NCI-H345 treated with DMSO at 0.1 percent for 48 hours (cell line): ENCODE results near the gene HOGA1.
A peak's percentile ranks its signal among the peaks of the same experiment; 100 is the strongest.
"Not testable (repeated sequence)": the region's sequence is repeated elsewhere in the genome, so short reads cannot be mapped to it uniquely, and the experiment has no call there.

ENCODE experiments used
- DNase-seq: peaks from one replicate; lab custom pipeline; 2025; ENCODE audit not compliant: unreplicated experiment; lab: John Stamatoyannopoulos, UW

HOGA1 gene

DNA sequence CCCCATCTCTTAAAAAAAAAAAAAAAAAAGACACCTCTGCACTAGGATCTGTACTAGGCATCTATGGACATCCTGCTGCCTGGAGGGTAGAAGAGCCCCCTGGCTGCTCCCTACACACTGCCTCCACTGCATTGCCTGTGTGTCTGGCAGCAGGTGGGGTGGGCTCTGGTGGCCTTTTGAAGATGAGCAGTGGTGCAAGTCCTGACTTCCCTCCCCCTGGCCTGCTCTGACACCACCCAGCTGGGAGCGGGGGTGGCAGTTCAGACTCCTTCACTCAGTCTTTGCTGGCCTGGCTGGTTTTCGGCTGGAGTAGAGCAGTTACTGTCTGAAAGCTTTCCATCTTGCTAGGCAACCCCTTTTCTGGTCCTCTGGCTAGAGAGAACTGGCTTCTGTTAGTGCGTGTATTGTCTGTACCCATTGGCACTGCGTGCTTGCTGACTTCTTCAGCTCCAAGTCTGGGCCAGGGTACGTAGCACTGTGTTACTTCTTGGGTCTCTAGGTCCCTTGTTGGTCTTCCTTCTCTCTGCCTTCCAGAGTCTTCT lies 23.0 kb downstream of the HOGA1 start:
- no peak for DNase-seq

DNA sequence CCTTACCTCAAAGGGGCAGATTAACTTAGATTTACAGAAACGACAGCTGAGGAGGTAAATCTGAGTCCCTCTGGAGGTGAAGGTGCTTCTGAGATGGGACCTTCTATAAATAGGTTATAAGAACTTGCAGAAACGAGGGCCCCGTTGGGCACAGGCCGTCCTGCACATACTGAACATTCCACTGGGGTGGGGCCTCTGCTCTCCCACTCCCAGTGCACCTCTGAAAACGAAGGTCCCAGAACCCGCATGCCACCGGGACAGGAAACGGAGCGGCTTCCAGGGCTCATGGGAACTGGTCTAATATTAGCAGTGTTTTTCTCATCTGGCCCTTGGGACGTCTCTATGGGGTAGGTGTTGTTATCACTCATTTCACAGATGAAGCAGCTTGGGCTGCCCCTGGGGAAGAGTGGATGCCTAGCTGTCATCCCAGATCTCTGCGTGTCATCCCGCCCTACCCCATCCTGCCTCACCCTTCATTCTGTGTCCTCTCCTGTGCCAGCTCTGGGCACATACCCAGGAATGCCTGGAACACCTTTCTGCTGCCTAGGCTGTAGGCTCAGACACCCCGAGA lies 24.9 kb downstream of the HOGA1 start:
- no peak for DNase-seq

DNA sequence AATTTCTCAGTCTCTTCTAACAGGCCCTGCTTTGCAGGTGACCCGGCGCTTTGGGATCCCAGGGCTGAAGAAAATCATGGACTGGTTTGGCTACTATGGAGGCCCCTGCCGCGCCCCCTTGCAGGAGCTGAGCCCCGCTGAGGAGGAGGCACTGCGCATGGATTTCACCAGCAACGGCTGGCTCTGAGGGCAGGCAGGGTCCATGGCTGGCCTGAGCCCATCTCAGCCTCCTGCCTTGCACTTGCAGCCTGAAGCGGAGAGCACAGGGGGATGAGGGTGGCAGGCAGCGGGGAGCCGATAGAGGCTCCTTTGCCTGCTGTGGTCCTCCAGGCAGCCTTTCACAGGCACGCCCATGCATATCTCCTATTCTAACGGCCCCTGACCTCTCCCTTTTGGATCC lies 27.3 kb downstream of the HOGA1 start:
- no peak for DNase-seq

DNA sequence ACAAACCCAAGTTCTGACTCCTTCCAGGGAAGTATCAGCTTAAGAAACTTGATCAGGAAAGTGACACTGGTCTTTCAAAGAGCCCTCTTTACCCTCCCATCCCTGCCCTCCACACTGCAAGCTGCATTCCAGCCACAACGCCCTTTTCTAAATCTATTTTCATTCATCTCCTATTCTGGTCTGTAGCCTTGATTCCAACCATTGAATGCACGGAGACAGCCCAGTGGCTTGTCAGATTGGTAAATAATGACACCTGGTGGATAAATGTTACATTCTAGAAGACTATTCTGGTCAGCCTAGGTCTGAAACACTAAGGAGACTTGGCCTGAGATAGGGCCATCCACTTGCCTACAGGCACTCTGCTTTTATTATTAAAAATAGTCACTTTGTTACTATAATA lies 28.2 kb downstream of the HOGA1 start:
- DNase-seq: no peak

DNA sequence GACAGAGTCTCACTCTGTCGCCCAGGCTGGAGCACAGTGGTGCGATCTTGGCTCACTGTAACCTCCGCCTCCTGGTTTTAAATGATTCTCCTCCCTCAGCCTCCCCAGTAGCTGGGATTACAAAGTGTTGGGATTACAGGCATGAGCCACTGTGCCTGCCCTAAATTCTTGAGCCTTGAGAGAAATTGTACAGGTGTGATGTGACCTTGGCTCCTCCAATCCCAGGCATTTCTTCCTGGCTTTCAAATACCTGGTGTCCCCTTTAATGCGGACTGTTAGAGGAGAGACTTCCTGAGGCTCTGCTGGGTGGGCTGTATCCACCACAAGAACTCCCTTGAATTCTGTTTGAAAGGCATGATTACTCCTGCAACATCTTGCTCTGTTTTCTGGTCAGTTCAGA lies 34.1 kb downstream of the HOGA1 start:
- no peak for DNase-seq

DNA sequence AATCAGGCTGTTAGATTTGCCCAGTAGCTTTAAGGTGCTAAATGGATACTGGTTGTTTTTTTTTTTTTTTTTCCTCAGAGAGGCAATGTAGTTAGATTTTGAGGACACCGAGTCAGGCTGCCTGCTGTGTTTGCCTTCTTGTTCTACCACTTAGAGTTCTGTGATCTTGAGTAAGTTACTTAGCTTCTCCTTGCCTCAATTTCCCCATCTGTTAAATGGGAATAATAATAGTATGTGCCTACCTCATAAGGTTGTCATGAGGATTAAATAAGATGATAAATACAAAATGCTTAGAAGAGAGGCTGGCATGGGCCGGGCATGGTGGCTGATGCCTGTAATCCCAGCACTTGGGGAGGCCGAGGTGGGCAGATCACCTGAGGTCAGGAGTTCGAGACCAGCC lies 34.5 kb downstream of the HOGA1 start:
- DNase-seq: no peak

DNA sequence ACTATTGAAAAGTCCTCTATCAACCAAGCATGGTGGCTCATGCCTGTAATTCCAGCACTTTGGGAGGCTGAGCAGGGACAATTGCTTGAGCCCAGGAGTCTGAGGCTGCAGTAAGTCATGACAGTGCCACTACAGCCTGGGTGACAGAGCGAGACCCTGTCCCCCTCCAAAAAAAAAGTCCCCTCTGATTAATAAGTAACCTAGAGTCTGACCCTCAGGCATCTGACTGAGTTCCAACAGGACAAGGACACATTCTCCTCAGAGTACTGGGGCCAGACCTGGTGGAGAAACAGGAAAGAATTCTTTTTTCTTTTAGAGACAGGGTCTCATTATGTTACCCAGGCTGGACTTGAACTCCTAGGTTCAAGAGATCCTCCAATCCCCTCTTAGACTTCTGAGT lies 39.1 kb downstream of the HOGA1 start:
- DNase-seq: no peak

DNA sequence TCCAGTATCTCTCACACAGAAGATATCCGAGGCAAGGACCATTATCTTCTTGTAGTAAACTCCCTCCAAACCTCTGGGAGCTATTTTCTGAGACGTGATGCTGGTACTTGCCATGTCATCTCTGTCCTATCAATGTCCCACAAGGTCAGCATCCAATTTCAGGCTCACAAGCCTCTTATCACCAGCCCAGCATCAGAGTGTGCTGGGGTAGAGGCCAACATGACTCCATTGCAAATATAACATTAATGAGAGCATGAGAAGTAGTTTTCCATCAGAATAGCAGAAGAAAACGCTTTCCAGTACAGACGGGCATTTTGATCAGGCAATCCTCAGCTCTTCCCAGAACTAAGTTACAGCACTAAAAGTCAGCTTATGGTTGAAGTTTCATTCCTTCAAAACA lies 43.5 kb downstream of the HOGA1 start:
- DNase-seq: no peak

DNA sequence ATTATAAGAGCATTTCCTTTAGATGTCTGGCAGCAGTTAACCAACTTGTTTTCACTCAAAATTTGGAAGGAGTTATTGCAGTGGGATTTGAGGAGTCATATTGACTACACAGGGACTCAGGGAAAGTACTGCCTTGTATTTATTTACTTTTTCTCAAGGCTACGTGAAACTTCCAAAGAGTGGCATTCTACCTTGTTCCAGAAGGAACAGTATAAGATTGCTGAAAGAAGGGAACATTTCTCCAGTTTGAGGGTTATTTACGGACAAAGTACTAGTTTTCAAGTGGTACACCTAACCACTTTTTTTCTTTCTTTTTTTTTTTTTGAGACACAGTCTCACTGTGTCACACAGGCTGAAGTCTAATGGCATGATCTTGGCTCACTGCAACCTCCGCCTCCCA lies 44.0 kb downstream of the HOGA1 start:
- DNase-seq: no peak

DNA sequence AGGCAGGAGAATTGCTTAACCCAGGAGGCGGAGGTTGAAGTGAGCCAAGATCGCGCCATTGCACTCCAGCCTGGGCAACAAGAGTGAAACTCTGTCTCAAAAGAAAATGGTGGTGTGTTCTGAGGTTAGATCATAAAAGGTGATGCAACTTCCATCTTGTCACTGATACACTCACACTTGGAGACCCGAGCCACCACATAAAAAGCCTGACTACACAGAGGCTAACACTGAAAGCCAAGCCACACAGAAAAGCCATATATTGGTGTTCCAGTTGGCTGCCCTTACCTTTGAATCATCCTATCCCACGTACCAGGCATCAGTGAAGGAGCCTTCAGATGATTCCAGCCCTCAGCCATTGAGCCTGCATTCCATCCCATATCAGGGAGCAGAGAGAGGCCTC lies 45.1 kb downstream of the HOGA1 start:
- DNase-seq: no peak

DNA sequence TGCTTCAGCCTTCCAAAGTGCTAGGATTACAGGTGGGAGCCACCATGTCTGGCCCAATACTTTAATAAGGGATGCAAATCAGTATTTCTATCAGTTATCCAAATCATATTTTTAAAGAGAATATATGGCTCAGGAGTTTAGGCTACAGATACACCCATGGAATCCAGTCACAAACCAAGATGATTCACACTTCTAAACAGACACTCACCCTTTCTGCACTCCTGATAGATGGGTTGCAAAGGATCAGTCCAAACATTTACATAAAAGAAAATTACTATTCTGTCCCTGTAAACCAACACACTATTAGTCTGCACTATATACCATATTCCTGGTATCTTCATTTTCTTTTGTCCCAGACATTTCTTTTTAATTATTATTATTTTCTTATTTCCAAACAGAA lies 46.9 kb downstream of the HOGA1 start:
- no peak for DNase-seq

DNA sequence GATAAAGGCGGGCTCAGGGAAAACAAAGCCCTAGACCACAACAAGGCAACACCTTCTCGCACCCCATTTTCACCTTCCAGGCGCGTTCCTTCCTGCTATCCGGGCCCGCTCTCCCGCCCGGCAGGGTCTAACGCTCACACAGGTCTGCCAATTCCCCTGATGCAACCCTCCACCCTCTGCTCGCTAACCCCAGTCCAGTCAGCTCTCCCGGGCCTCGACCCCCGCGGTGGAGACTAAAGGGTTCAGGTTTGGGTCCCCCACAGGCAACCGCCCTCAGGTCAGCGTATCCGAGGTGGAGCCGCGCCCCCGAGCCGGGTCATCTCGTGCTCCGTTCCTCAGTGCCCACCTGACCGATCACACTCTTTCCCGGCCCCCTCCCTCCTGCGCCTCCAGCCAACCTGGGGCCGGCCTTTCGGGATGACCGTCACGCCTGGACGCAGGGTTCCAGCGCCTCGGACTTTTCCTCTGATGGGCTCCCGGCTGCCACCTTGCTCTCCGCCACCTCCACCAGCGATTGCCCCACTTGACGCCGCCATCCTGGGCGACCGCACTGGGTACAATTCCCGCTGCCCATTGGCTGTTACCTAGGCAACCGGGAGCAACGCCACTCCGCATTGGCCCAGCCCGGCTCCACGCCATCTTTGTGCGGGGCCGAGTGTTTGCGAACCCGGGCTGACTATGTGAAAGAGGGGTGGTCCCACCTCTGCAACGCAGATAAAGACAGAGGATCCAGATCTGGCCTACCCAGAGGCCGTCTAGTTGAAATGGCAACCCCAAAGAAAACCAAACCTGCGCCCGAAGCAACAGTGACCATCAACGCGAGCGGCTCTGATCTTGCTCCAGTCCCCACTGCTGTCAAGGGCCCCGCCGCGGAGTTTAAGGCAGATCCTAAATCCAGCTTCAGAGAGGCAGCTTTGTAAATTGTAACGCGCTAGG lies 49.0 kb downstream of the HOGA1 start, which contains the start of gene MORN4:
Gene MORN4 (minus strand): TSS at position 552 of the 936 bp plus-strand sequence. CDS start 13,847 bp downstream, outside the sequence.
- peak; percentile 79 for DNase-seq

DNA sequence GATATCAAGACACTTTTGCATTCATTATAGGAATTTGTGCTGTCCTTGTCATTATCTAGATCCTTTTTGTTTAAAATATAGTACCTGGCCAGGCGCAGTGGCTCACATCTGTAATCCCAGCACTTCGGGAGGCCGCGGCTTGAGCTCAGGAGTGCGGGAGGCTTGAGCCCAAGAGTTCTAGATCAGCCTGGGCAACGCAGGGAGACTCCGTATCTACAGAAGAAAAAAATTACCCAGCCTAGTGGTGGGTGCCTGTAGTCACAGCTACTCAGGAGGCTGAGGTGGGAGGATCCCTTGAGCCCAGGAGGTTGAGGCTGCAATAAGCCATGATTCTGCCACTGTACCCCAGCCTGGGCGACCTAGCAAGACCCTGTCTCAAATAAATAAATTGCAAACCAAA lies 49.7 kb downstream of the HOGA1 start:
- DNase-seq: no peak

DNA sequence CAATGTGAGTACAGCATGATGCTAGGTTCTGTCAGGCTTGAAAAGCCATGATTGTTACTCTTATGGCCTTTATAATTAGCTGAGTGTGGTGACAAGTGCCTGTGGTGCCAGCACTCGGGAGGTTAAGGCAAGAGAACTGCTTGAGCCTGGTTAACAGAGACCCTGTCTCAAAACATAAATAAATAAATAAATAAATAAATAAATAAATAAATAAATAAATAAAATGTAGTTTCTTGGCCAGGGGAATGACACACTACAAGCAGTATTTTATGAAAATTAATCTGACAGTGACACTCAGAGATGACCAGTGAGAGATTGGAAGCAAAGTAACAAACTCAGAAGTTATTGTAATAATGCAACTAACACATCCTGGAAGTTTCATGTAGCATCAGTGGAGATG lies 51.4 kb downstream of the HOGA1 start:
- no peak for DNase-seq

DNA sequence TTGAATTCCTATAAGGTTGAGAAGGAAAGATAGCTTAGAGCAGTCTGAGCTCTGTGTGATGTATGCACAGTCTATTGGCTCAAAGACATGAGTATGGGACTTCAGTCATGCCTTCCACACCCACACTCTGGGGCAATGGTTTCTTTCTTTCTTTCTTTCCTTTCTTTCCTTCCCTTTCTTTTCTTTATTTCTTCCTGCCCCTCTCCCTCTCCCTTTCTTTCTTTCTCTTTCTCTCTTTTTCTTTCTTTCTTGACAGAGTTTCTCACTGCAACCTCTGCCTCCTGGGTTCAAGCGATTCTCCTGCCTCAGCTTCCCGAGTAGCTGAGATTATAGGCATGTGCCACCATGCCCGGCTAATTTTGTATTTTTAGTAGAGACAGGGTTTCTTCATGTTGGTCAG lies 54.9 kb downstream of the HOGA1 start:
- not testable (repeated sequence) for DNase-seq

DNA sequence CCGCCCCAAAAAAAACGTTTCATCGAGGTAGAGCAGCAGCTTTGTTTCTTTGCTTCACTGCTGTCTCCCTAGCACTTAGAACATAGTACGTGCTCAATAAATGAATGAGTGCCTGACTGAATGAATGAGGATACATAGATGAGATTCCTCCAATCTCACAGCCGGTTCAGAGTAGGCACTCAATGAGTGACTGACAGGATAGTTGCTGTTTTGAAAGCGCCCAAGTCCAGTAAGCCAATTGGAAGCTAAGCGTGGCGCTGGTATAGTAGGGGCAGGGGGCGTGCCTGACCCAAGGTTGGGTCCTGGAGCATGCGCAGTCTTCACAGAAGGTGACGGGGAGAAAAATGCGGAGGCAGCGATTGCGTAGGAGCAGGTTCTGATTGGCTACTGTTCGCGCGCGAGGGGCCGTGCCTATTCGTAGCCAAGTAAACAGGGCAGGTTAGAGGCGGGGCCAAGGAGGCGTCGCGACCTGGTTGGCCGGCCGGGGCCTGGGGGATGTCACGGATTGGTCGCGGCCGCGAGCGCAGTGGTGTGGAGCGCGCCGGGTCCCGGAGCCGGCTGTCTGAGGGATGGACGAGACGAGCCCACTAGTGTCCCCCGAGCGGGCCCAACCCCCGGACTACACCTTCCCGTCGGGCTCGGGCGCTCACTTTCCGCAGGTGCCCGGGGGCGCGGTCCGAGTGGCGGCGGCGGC lies 56.1 kb downstream of the HOGA1 start, which contains the start of gene PI4K2A:
Gene PI4K2A (plus strand): TSS at position 498 of the 694 bp plus-strand sequence. CDS start 72 bp downstream, at position 570.
- DNase-seq: peak; percentile 96

DNA sequence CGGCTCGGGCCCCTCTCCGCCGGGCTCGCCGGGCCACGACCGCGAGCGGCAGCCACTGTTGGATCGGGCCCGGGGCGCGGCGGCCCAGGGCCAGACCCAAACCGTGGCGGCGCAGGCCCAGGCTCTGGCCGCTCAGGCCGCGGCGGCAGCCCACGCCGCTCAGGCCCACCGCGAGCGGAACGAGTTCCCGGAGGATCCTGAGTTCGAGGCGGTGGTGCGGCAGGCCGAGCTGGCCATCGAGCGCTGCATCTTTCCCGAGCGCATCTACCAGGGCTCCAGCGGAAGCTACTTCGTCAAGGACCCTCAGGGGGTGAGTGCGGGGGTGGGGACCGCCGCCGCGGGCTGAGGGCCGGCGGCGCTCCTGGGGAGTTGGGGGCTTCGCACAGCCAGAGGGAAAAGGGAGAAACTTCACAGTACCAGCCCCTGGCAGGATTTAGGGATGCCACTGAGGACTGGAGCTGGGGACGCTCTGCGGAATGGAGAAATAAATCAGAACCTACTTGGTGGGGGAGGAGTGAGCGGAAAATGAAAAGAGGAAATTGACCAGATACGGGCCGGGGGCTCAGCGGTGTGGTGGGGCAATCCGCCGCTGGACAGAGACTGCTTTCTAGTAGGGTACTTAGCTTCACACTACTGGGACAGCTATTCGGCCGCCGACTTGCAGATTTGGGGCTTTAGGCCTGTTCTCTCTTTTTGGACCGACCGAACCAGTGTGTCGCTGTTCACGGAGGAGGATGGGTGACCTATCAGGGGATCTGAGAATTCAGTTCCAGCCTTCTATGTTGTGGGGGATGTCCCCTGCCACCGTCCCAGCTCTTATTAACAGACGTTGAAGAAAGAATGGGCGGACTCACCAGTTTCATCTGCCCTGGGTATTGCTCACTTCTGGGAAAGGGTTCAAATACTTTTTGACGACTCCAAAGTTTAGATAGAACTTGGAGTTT lies 57.0 kb downstream of the HOGA1 start:
- DNase-seq: no peak

DNA sequence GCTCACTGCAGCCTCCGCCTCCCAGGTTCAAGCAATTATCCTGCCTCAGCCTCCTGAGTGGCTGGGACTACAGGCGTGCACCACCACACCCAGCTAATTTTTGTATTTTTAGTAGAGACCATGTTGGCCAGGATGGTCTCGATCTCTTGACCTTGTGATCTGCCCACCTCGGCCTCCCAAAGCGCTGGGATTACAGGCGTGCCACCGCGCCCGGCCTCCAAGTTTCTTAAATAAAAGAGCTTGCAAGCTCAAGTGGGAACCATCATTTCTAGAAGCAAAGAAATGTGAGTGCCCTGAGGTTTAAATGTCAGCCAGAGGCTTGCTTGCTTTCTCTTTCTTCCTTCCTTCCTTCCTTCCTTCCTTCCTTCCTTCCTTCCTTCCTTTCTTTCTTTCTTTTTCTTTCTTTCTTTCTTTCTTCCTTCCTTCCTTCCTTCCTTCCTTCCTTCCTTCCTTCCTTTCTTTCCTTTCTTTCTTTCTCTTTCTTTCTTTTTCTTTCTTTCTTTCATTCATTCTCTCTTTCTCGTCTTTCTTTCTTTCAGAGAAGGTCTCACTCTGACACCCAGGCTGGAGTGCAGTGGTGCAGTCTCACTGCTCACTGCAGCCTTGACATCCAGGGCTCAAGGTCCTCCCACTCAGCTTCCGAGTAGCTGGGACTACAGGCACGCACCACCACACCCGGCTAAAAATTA lies 58.4 kb downstream of the HOGA1 start:
- DNase-seq: not testable (repeated sequence)

DNA sequence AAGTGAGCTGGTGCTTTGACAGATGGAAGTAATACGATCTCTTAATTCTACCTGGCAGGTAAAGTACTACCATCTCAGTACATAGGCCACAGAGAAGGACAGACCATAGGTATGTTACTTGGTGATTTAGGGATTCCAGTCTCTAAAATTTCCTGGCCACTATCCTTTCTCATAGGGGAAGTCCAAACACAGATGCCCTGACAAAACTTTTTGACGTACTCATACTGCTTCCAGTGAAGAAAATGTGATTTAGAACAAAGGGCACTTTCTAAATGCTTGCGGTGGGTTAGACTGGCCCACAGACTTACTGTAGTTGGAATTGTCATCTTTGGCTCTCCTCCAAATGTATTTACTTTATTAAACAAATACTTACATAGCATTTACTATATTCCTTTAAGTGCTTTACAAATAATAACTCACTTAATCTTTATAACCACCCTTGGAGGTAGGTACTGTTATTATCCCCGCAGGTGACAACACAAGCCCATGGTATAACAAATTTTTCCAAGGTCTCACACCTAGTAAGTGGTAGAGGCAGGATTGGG lies 59.3 kb downstream of the HOGA1 start:
- DNase-seq: no peak
